Hematopoietic multipotent progenitor cell treated with erythropoietin and hydrocortisone succinate and interleukin-3 and kit ligand, for 15 days (in vitro differentiated cells): ENCODE results near the gene PRRC1.
"Not testable (repeated sequence)": the region's sequence is repeated elsewhere in the genome, so short reads cannot be mapped to it uniquely, and the experiment has no call there.

ENCODE experiments used
- DNase-seq: peaks from one replicate; pipeline ENCODE4 v3.0.0-alpha.2; 2015; ENCODE audit warnings: low spot score

PRRC1 gene

DNA sequence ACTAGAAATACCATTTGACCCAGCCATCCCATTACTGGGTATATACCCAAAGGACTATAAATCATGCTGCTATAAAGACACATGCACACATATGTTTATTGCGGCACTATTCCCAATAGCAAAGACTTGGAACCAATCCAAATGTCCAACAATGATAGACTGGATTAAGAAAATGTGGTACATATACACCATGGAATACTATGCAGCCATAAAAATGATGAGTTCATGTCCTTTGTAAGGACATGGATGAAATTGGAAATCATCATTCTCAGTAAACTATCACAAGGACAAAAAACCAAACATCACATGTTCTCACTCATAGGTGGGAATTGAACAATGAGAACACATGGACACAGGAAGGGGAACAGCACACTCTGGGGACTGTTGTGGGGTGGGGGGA lies 27.8 kb downstream of the PRRC1 start:
- not testable (repeated sequence) for DNase-seq

- no peak for DNase-seq
Observed at GRCh38 chr5:127549551-127549950, 32.1 kb downstream of the PRRC1 start.

DNA sequence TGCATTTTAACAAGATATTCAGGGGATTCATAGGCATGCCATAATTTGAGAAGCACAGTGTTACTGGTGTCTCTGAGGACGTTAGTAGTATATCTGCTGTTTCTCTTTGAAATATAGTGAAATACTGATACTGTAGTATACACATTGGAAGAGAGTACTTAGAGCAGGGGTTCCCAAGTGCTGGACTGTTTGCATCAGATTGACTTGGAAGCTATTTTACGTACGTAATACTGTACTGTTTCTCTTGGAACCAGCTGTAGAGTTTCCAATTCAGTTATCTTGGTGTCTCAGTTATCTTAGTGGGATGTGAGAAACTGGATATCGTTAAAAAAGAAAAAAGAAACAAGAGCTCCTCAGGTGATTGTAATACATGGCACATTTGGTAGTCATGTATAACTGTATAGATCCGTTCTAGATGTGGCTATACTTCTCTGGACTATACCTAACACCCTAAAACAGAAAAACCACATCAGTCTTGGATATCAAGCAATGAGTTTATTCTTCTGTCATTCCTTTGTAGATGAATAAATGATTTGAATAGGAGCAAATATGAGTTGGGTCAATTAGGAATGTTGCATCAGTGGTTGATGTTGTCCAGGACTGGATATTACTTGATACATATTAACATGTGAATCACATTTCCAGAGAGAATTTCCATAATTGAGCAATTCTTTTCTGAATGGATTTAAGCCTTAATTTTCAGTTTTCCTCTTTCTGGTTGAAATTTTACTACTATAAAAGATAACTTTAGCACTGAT lies 33.4 kb downstream of the PRRC1 start:
- no peak for DNase-seq

DNA sequence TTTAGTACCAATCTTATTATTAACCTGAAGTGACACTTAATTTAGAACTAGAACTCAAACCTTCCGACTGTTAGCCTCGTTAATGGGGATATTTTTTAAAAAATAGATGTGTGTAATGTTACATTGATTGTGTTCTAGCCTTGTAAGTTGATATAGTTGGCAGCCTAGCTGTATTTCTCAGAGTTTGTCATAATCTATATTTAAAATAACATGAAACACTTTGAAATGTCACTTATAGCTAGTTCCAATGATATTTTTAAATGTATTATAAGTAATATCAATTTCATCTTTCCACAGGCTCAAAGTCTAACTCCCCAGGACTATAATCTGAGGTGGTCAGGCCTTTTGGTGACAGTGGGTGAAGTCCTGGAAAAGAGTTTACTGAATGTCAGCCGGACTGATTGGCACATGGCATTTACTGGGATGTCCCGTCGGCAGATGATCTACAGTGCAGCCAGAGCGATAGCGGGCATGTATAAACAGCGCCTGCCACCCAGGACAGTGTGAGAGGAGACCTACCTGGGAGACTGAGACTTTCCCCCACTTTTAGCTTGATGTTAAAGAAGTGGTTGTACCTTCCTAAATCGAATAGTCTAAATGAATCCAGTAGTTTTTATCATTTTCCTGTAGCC lies 34.1 kb downstream of the PRRC1 start:
- no peak for DNase-seq

DNA sequence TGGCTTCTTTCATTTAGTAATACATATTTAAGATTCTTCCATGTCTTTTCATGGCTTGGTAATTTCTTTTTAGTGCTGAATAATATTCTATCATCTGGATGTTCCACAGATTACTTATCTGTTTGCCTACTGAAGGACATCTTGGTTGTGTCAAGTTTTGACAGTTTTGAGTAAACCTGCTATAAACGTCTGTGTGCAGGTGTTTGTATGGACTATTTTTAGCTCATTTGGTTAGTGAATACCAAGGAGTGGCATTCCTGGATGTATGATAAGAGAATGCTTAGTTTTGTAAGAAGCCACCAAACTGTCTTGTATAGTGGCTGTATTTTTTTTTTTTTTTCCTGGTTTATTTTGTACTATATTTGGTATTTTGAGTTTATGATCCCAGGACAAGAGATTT lies 38.4 kb downstream of the PRRC1 start:
- no peak for DNase-seq

DNA sequence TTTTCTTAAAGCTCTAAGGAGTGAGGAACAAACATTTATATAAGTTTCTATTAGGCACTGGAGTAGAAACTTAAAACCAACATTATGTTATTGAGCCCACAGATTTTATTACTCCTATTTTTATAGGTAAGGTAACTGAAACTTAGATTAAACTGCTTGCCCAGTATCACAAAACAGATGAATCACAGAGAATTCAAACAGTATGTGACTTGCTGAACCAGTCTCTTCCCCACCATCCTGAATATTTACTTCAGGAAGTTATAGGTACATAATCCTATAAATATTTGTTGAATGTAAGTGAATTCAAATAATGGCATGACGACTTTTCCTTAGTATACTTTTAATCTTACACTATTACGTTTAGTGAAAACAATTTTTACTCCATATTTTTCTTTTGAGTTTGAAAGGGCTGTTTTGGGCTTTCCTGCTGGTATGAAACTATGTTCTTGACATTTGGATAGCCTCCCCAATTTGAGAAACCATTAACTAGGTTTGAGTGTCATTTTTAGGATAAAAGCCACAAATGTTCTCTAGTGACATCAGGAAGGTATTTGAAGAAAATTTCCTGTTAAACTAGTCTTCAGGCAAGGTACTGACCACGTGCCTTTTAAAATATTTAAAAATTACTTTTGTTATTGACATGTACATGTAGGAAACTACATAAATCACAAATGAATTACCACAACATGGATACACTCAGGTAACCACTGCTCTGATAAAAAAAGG lies 39.3 kb downstream of the PRRC1 start:
- no peak for DNase-seq

GRCh38 chr5:127558273-127558672 lies 40.8 kb downstream of the PRRC1 start:
- DNase-seq: no peak

- DNase-seq: no peak
Observed at GRCh38 chr5:127561254-127561653, 43.8 kb downstream of the PRRC1 start.

- DNase-seq: no peak
Observed at GRCh38 chr5:127562252-127562651, 44.8 kb downstream of the PRRC1 start.

DNA sequence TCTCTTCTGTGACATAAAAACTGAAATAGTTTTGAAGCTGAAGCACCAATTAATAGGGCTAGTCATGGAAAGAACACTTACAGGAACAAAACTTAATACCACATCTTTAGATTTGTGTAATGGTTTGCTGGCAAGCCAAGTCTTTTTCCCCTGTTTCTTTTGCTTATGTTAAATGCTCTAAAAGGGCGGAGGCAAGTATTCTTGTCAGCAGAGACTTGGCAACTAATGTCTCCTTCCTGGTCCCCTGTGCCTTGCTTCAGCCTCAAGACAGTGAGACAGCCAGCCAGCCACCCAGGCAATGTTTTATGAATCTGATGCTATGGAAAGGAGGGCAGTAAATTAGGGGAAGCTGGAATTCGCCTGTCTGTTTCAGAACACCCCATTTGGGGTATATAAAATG lies 45.7 kb downstream of the PRRC1 start:
- no peak for DNase-seq

DNA sequence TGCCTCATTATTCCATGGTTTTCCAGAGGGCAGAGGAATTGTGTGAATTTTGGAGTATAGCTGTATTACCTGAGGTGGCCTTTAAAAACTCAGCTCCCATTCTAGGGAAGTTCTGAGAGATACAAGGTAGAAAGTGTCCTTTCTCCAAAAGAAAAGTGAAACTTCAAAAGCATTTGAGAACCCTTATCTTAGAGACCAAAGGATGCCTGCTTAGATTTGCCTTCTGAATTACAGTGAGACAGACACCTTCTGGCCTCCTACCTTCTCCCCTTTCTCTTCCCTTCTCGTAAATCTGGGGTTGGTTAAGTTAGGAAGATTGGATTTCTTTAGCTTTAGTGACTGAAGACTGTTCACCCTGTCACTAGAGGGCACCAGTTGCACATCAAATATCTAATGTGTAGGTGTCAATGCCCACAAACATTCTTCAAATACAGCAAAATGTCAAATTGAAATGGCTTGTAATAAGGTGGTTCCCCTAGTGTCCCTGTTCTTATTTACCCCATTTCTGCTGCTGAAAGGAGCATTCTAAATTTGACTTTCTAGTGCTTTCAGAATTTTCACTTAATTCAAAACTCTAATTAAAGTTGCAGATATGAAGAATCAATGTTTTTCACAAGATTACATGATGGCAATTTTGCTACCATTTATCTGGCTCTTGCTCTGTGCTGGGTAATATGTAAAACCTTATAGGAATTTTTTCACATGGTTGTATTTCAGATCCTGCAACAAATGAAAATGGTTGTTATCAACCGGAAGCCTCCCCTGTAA lies 46.7 kb downstream of the PRRC1 start:
- DNase-seq: peak; percentile 25

GRCh38 chr5:127565586-127566270 lies 48.3 kb downstream of the PRRC1 start:
- no peak for DNase-seq

GRCh38 chr5:127567026-127567768 lies 49.8 kb downstream of the PRRC1 start:
- no peak for DNase-seq

DNA sequence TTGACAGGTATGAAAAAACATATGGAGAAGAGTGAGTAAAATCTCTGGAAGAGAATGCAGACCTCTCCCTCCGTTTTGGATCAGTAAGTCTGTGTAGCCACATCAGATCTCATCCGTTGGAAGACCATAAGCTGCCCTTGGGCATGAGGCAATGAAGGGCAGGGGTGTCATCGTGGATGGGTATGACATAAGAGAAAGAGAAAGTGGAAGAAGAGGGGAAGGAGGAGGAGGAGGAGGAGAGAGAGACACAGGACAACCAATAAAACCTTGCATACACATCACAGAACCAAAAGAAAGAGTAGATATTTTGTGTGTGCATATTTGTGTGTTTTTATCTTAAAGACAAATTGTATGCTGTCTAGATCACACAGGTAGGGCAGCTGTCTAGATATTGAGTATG lies 50.7 kb downstream of the PRRC1 start:
- no peak for DNase-seq

GRCh38 chr5:127569471-127569870 lies 52.0 kb downstream of the PRRC1 start:
- not testable (repeated sequence) for DNase-seq

DNA sequence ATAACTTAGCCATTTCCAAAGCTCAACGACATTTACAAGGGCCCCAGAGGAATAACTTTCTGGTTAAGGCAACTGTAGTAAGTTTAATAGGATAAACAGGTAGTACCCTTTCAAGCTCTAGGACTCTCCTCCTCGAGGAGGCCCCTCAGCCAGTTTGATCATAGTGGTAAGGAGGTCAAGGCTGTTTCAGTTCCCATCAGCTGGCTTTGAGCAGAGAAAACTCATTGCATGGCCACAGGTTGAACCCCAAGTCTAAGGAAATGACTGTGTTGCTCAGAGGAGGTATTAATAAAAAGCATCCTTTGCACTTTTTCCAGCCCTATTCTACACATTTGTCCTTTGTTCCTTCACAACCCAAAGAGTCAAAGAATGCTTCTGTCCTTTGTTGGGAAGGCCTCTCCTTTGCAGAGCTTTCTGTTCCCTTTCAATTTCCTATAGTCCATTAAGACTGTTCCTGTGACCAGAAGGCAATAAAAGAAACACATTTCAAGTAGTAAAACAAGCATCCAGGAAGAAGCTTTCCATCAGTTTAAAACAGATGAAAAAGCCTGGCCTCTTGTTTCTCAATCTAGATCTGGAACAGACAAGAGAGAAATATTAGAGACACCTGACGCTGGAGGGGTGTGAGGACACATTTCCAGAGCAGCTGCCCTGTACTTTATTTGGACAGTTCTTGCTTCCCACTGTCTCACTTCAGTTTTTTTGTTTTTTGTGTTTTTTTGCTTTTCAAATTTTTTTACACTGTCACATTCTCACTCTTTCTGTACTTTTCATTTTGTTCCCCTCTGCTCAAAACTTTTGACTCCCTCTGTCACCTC lies 54.1 kb downstream of the PRRC1 start:
- DNase-seq: no peak

GRCh38 chr5:127572930-127573329 lies 55.5 kb downstream of the PRRC1 start:
- DNase-seq: no peak

GRCh38 chr5:127574852-127575679 lies 57.6 kb downstream of the PRRC1 start:
- no peak for DNase-seq

DNA sequence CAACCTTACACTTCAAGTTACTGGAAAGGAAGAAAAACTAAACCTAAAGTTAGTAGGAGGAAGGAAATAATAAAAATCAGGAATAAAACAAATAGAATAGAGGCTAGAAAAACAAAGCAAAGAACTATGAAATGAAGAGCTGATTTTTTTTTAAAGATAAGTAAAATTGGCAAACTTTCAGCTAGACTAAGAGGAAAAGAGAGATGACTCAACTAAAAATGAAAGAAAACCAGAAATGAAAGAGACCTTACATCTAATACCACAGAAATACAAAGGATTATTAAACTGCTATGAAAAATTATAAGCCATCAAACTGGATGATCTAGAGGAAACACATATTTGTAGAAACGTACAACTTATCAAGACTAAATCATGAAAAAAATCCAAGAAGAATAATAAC lies 60.0 kb downstream of the PRRC1 start:
- no peak for DNase-seq
